CD4-positive, alpha-beta T cell treated with Interleukin-2 at 100 ng/mL for 4 hours (primary cell): Measurements from ENCODE around the gene ERGIC2.
A peak's percentile ranks its signal among the peaks of the same experiment; 100 is the strongest.

Experiments used
- DNase-seq: peaks from one replicate; pipeline ENCODE4 v3.0.0-alpha.2; 2020; ENCODE audit warnings: low spot score

ERGIC2 gene

DNA sequence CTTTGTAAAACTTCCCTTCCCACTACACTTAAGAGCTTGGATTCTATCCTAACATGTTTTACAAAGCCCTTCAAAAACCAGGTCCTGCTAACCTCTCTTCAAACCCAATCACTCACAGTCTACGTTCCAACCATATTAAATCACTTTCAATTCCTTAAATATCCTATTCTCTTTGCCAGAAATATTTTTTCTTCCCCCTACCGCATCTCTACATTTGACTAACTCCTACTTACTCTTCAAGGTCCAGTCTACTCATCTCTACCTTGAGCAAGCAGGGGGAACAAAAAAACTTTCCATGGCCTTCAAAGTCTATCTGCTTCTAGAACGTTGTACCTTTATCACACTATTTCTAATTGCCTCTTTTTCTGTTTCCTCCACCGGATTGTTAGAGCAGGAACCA is 6.1 kb downstream of the ERGIC2 start:
- DNase-seq, result no peak

DNA sequence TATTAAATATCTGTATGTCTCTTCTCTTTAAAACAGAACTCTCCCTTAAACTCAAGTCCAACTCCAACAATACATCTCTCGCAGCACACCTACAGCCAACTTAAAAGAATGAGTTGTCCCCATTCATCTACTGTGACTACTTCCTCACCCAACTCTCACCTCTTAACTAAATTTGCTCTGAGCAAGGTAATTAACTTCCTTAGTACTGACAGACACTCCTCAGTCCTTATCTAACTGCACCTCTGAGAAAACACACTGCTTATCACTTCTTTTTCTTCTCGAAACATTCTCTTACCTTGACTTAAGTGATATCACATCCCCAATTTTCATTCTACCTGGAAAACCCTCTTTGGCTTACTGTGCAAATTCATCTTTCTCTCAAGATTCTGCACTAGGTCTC is 7.0 kb downstream of the ERGIC2 start:
- no peak for DNase-seq

DNA sequence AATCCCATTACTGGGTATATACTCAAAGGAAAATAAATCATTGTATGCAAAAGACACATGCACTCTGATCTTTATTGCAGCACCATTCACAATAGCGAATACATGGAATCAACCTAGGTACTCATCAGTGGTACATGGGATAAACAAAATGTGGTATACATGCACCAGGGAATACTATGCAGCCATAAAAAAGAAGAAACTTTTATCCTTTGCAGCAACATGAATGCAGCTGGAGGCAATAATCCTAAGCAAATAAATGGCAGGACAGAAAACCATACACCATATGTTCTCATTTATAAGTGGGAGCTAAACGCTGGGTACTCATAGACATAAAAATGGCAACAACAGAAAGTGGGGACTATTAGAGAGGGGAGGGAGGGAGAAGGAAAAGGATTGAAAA is 15.9 kb downstream of the ERGIC2 start:
- no peak for DNase-seq

DNA sequence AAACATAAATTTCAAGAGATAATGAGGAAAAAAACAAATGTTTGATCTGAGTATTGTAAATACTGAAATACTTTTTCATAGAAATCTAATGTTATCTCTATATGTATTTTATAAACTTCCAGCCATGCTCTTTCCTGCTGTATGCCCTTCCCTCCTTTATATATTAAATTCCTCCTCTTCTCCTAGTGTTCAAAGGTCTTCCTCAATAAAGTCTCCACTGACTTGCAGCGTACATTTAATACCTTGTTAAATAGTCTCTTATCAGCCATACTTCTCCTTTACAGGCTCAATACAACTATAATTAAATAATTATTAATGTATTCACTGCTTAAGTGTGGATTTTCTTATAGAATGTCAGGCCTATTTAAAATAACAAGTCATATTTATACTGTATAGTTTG is 26.0 kb downstream of the ERGIC2 start:
- DNase-seq, result no peak

DNA sequence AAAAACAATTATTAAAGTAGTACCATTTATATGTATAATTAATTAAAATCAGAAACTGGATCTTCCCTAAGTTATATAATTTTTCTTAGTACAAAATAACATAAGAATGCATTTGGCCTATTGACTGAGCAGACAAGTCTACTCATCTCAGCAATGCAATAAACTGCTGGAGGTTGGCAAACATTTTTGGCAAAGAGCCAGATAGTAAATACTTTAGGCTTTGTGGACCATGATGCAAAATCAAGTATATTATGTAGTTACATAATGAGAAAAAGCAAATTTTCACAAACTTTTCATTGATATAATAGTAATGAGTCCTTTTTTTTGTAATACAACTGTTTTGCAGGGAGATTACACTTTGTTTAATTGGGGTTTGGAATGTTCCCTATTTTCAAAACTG is 30.9 kb downstream of the ERGIC2 start:
- DNase-seq, result no peak

DNA sequence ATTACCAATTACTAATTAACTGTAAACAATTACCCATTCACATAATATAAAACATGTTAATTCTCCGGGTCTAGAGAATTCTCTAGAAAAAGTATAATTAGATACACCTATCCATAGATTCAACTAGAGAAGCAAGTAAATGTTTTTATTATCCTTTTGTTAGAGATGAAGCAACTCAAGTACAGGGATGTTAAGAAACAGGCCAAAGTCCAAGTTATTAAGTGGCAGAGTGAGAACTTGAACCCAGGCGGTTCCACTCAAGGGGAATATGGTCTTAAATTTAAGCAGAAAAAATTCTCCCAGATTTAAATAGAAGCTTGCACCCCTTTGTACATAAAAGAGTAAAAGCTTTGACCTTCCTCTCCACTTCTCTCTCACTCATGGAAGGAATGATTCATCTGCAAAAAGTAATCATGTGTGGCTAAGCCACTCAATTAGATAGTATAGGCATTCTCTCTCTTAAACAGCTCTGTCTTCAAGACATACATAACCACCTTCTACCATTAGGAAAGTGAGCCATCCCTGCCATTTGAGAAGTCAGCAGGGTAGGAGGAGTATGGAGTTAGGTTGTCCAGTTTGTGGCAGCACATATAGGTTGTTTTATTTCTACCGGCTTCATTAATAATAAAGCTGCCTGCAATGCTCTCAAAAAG is 34.1 kb downstream of the ERGIC2 start:
- DNase-seq, result no peak

DNA sequence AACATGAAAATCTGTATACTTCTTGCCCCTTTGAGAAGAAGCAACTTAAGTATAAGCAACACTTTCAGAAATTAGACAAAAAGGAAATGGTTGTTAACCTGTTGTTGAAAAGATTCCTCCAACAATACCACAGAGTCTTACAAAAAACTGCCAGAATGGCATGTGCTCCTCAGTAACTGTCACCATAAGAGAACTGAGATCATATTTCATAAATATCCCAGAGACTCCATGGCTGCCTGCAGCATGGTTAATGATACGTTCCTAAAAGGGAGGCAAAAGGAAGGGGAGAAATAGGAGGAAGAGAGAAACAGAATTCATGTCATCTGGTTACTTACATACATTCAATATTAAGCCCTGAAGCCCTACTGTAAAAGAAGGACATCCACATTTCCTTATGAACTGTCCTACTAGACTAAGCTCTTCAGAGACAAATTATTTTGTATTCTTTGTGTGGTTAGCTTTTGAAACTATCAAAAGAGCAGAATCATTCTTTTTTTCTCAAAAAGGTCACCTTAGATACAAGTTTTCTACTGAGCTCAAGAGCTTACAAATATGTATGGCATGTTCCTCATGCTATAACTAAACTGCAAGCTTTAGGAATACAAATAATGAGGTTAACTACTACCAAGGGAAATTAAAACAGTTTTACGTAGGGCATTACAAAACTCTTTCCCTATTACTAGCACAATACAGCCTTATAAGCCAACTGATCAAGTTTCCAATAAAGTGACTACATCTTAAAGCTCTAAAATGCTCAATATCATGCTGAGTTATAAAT is 37.8 kb downstream of the ERGIC2 start:
- no peak for DNase-seq

DNA sequence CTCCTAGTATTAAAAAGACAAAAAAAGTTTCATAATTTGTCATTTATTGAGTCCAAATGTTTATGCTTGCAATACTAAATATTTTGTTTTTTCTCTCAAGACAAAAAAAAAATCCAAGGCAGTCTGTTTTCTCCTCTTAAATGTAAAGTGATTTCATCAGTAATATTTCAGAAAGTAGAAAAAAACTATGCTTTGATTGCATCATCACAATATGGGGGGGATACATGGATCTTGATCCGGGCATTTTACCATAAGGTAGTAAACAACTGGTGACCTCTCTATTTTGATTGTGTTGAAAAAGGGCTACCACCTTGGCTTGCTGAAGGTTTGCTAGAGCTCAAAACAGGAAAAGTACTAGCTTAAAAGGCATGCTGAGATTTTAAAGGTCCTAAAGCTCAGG is 43.6 kb downstream of the ERGIC2 start:
- no peak for DNase-seq

DNA sequence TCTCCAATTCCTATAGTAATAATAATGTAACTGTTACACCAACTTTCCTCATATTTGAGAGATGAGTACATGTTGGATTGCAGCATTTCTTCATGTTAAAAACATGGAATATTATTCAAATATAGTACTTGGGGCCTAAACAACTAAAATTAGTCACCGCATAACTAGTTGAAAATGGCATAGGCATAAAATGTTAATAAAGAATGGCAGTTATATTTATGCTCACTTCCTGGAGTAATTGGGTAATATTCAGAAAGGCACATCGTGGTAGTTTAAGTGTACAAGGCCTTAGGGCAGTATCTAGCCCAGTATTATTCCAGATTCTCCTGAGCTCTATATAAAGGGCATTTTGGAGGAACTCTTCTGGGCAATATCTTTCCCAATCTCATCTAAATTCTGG is 46.0 kb downstream of the ERGIC2 start:
- DNase-seq, result no peak

DNA sequence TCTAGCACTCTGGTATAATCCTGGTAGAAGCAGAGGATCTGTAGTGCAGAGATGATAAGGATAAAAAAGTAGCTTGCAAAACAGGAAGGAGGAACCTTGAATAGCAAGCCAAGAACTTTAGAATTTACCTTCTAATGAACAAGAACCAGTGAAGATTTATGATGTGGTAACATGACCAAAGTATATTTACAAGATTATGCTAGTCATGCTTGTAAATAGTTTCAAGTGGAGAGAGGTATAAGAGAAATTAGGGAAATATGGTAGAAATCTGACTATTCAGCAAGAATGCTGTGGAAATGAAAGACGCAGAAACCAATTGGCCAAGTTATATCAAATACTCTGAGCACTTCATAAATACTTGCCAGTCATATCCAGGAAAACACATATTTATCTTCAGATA is 47.8 kb downstream of the ERGIC2 start:
- no peak for DNase-seq

DNA sequence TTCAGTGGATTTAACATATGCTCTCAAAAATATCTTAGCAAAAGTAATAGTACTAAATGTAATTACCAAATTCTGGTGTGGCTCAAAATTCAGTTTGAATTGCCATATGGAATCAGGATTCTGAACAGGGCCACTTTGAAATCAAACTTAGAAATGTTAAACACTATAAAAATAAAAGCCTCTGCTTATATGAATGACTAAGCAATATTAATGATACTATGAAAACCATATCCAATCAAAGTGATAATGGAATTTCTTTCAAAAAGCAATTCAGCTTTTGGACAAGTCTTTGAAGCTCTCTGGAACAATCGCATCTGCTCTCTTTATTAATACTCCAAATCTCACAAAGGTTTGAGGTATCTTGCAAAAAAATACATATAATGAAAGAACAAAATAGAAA is 51.6 kb downstream of the ERGIC2 start:
- no peak for DNase-seq

DNA sequence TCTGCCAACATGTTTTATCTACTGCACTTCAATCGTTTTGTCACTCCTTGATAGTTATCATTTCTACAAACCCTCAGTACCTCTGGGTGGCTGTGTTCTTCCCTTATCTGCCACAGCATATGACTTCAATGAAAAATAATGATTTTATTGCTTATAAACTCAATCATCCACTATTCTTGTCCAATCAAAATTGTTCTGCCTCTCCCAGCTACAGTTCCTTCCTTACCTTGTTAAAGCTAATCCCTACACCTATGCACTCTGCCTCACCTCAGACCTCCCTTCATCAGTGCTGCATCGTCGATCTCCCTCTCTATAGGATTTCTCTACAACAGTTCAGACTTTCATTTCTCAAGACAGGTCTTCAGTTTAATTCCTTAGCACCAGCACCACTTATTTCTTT is 58.8 kb downstream of the ERGIC2 start:
- no peak for DNase-seq

DNA sequence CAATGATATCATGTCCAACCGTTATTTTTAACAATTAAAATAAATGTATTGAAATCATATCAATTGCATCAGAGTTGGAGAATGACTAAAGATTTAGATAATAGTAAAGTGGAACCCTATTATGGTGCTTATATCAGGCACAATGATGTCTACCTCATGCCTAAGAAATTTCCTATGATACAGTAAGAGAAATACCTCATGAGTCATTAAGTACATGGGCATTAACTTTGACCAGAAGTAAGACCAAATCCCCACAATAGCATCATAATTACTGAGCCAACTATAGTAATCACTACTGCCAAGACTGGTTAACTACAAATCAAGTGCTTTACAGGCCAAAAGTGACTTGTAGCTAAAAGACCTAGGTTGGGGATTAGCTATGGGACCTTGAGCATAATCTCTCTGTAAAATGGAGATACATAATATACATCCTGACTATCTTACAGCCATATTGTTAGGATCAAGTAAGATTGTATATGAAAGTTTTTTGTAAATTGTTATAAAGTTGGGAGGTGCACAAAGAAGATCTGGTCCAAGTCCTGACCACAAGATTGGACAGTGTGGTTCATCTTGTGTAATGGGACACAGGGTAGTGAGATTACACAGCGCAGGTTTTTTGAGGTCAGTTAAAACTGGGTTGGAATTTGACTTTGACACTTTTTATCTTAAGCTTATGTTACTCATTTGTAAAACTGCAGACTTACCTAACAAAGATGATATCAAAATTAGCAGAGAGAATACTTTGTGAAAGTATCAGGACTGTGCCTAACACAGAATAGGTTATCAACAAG is 60.5 kb downstream of the ERGIC2 start:
- DNase-seq, result no peak

DNA sequence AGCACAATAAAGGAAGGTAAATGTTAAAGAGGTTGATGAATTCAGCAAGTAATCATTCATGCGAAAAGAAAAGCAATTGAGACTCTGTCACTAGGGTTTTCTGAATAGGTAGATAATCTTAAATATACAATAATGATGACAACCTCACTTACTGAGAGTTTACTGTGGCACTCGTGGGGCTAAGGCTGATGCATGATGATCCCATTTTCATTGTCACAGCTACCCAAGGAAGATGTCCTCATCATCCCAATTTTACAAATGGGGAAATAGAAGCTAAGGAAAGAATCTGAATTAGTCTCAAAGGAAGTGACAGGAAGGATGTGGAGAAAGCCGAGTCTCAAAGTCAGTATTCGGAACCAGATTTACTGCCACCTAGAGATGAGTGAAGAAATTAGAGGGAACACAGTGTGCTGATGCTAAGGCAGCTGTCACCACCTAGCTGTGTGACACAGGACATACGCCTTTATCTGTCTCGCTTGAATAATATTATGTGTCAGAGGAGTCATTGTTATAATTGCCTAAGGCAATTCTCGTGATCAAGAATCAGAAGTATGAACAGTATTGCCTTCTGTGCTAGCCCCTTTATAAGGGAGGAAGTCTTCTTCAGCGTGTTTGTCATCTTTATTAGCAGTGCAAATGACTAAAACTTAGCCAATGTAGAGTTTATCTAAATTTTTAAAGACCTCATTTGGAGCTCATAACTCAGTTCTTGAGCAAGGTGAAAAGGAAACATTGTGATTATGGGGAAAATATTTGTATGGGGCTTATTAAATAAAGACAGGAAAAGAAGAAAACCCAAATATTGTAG is 63.2 kb downstream of the ERGIC2 start:
- peak; percentile 73 for DNase-seq

DNA sequence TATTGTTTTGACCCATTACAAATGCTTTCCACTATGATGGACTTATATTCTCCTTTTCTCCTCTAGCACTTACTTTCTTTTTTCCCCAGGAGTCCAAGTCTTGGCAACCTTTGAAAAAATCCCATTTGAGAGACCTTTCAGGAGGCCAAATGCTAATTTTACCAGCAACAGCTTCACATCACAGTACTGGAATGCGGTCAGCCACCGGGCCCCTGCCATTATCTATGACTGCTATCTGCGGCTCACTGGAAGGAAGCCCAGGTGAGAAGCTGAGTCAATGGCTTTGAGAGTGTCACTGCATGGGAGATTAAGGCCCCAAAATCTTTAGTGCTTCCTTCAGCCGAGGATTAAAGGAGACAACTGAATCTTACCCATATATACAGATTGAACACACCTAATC is 64.2 kb downstream of the ERGIC2 start:
- no peak for DNase-seq

DNA sequence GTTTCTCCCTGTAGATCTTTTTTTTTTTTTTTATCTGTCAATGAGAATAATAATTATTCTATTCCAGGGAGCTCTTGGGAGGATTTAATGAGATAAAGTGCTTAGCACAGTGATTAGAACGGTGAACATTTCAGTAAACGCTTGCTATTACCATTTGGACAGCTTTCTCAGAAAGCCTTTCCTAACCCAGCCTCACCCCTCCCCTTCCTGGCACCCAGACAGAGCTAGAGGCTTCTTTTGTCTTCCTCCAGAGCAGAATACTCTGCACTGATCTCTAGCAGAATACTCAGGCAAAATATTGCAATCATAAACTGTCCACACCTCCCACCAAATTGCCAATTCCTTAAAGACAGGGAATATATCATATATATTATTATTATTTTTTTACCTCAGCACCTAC is 66.6 kb downstream of the ERGIC2 start:
- DNase-seq, result no peak

DNA sequence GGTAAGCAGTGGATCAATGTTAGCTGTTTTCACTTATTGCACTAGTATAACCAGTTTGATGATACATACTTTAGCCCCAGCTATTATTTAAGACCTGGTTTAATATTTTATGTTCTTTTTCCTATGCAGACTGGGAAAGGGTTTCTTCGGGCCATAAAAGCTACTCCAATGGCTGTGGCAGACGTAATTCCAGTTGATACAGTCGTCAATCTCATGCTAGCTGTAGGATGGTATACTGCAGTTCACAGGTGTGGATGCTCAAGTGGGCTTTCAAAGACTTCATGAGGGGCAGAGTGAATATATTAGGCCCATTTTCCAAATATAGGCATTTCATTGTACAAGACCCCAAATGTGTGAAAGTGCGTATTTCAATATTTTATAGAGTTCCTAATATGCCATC is 70.1 kb downstream of the ERGIC2 start:
- DNase-seq, result no peak

DNA sequence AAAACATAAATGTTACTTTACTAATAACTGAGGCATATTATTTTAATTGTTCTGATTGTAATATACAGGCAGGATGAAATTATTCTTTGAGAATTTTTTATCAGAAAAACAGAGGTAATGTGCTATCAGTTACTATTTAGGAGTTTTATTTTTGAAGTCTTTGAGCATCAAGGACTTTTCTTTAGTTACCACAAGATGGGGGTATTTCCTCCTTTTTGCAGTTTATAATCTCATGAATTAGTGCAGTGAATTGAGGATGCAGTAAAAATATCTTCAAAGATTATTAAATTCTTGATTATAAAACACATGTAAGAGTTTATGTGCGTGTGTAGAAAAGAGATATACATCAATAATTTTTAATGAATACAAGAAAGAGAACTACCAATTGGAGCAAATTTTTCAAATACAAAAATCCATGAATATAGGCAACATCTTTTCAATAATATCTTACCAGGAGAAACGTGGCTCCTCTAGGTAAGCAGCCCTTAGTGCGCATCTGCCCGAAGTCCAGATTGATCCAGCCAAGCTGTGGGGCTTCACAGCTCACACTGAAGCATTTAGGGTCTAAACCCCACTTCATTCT is 71.6 kb downstream of the ERGIC2 start:
- DNase-seq, result no peak

DNA sequence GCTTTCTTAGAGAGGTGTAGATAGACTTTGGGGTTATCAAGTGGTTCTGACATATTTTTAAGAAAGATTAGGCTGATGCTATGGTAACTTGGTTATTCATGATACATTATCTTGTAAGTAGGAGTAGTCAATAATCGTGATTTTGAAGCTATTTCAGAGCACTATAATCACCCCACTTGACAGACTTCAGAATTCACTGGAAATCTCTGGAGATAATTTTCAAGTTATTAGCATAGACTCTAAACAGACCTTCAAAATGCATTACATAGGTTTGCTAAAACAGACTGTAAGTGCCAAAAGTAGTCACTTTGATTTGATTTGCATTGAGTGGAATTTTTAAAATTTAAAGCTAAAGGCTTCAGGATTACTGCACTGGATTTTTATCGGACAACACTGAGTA is 74.3 kb downstream of the ERGIC2 start:
- no peak for DNase-seq

DNA sequence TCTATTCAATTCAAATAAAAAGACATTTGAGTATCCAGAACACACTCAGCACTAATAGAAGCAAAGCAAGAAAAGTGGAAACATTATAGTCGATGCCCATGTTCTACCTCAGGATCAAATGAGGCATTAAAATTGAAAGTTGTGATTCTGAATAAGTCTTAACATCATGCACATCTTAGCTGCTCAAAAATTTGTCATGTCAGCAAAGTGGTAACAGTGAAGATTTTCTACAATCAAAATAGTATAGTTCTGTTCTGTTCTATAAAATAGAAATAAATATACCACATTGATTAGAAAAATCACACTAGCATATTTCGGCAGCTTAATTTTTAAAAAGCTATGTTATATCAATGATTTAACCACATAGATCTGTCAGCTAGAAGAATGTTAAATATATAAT is 74.7 kb downstream of the ERGIC2 start:
- no peak for DNase-seq

DNA sequence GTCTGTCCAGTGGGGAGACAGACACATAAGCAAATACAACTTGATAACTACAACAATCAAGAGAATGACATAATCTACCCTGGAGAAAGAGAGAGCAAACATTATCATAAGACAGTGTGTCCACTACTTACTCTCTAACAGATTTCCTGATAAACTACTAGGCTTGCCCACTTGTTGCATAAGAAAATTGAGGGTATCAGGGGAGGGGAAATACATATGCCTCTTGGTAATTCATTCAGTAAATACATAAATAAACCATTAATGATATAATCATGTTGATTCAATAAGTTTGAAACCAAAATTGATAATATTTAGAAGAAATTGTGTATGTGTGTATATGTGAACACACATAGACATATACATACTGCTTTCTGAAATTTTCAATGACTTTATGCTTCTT is 76.6 kb downstream of the ERGIC2 start:
- DNase-seq, result no peak

DNA sequence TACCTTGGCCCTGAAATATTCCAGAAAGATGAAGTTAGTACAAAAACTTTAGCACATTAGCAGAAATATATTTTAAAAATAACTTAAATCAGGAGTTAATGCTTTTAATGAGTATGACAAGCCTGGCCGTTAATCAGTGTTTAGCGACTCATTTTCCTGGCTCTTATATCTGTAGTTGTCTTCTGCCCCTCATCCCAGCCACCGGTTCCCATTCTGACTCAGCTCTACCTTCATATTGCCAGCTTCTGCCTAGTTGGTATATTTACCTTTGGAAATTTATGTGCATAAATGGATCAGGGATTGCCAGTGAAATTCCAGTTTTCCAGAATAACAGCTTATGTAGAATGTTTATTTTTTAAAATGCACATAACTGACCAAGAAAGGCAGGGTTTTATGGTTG is 79.9 kb downstream of the ERGIC2 start:
- DNase-seq, result no peak
